ENCODE data around the gene DPY19L3. TPM values are rescaled to one million over a fixed set of nuclear protein-coding genes. Genes with fewer than 3 reads are reported as not detected.

The DPY19L3 gene
- polyA plus RNA-seq, 1 donor from 2014 or later = 26.7 TPM

GRCh38 chr19:32361574-32362317 lies 43.8 kb upstream of the DPY19L3 start:
- Histone ChIP-seq H3K79me2 (replicated peaks; ENCODE audit: insufficient read depth, low read length) (no peaks in the 10 kb centered on the region), H3K4me3 (ENCODE audit: low read length) (no peak overlapping the region), H3K4me2 (ENCODE audit: low read length) (no peak overlapping the region), H2AFZ (ENCODE audit: low read depth, low read length) (no peak overlapping the region), H3K9me3 (ENCODE audit: low read length) (no peaks in the 10 kb centered on the region), H3F3A (ENCODE audit: insufficient read depth, low read length, poor library complexity, severe bottlenecking) (no peaks in the 10 kb centered on the region), H3K27ac (ENCODE audit: low read length) (no peak overlapping the region), H3K9ac (ENCODE audit: low read length) (no peak overlapping the region), H3K27me3 (ENCODE audit: insufficient read depth, low read depth, low read length) (no peaks in the 10 kb centered on the region), H3K9me2 (ENCODE audit: insufficient read depth, low read length) (no peaks in the 10 kb centered on the region), H3K36me3 (ENCODE audit: insufficient read depth, low read length) (peaks cover 2% of the 10 kb centered on the region), H4K20me1 (ENCODE audit: insufficient read depth) (no peaks in the 10 kb centered on the region)
- TF ChIP-seq POLR2AphosphoS5 (IDR thresholded peaks at IDR 0.05) (no peak), REST (IDR thresholded peaks at IDR 0.05; ENCODE audit: borderline replicate concordance) (no peak), MXI1 (conservative IDR thresholded peaks at IDR 0.05; ENCODE audit: poor library complexity, severe bottlenecking) (no peak), CTCF (IDR thresholded peaks at IDR 0.05; ENCODE audit: poor library complexity, severe bottlenecking) (no peak), RAD21 (conservative IDR thresholded peaks at IDR 0.05) (no peak)

- H3K4me2 ChIP-seq (ENCODE audit: low read length) = no peak overlapping the region
- H2AFZ ChIP-seq (ENCODE audit: low read depth, low read length) = no peak overlapping the region
- H3K9ac ChIP-seq (ENCODE audit: low read length) = no peak overlapping the region
- H3K27ac ChIP-seq (ENCODE audit: low read length) = no peak overlapping the region
- no peak for TF ChIP-seq TAF1 (IDR thresholded peaks at IDR 0.05; ENCODE audit: low read depth)
- no peak for TF ChIP-seq RAD21 (conservative IDR thresholded peaks at IDR 0.05)
- no peak for TF ChIP-seq EZH2 (IDR thresholded peaks at IDR 0.05; ENCODE audit: borderline replicate concordance, insufficient read depth, low read length, poor library complexity, severe bottlenecking)
- no peak for TF ChIP-seq EP300 (conservative IDR thresholded peaks at IDR 0.05; ENCODE audit: poor library complexity, severe bottlenecking)
- TF ChIP-seq MXI1 (conservative IDR thresholded peaks at IDR 0.05; ENCODE audit: poor library complexity, severe bottlenecking) = no peak
- no peak for TF ChIP-seq REST (IDR thresholded peaks at IDR 0.05; ENCODE audit: borderline replicate concordance)
- H3F3A ChIP-seq (ENCODE audit: insufficient read depth, low read length, poor library complexity, severe bottlenecking) = no peaks in the 10 kb centered on the region
- H3K9me3 ChIP-seq (ENCODE audit: low read length) = no peaks in the 10 kb centered on the region
- H3K27me3 ChIP-seq (ENCODE audit: insufficient read depth, low read depth, low read length) = no peaks in the 10 kb centered on the region
- no peaks in the 10 kb centered on the region for H3K36me3 ChIP-seq (ENCODE audit: insufficient read depth, low read length)
- no peak overlapping the region for H3K4me3 ChIP-seq (ENCODE audit: low read length)
- no peaks in the 10 kb centered on the region for H3K9me2 ChIP-seq (ENCODE audit: insufficient read depth, low read length)
- no peaks in the 10 kb centered on the region for H3K79me2 ChIP-seq (replicated peaks; ENCODE audit: insufficient read depth, low read length)
- H4K20me1 ChIP-seq (ENCODE audit: insufficient read depth) = no peaks in the 10 kb centered on the region
Measured at GRCh38 chr19:32362318-32362691, 43.3 kb upstream of the DPY19L3 start.

Measured in neural cell (in vitro differentiated cells).